ENCODE measurements around the gene VSIG1. TPM values are rescaled to one million over a fixed set of nuclear protein-coding genes. Genes with fewer than 3 reads are reported as not detected.

The VSIG1 gene
- total RNA-seq, result 0.65 and 5.1 TPM in 2 replicates

DNA sequence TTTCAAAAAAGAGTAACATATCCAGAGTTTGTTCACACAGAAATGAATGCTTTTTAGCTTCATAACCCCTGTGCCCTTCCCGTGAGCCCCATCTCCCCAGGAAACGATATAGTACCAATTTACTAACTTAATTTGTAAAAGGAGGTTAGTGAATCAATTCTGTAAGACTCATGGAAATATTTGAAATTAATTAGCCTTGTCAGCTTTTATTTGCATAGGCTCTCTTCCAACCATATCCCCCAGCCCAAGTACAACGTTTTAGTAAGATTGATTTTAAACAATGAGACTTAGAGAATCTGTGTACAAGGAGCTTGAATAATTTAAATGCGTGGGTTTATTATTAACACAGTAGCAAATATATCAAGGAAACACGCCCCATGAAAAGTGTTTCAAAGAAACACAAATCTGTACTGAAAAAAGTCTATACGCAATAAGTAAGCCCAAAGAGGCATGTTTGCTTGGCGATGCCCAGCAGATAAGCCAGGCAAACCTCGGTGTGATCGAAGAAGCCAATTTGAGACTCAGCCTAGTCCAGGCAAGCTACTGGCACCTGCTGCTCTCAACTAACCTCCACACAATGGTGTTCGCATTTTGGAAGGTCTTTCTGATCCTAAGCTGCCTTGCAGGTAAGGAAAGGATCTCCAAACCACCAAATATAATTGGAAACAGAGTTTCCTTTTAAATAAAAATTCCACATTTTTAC lies at the start of gene VSIG1:
TSS of gene VSIG1 (plus strand) at position 512 of the 703 bp plus-strand sequence. CDS start at position 578, 66 bp downstream.

DNA sequence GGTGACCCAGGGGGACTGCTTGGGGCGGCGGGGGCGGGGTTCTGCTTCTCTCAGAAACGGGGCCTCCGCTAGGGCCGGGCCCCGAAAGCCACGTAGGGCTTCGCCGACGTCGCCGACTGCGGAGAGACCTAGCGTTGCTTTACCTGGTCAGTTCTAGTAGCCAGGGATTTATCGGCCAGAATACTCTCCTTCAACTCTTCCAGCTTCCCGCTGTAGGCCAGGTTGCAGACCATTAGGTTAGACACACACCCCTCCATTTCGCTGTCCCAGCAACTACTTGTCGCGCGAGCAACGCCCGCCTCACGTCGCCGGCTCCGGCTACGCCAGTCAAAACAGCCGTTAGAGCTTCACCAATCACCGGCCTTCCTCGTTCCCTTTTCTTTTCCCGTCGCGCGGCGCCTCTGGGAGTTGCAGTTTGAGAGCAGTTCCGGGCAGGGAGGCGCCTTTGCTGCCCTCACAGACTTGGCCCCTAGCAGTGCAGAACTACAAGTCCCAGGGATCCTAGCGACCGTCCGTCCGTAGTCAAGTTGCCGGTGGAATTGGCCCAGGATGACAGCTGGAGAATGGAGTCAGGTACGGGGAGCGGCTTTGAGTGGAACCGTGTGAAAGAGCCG lies 46.5 kb downstream of the VSIG1 start, which contains the start of the genes ATG4A and PSMD10:
TSS of gene ATG4A (plus strand) at position 515 of the 614 bp plus-strand sequence. CDS start at position 564, 49 bp downstream.
TSS of gene PSMD10 (minus strand) at position 279 of the 614 bp plus-strand sequence. CDS start at position 257, 22 bp downstream.

Other genes starting within 250 kb of the VSIG1 start
- 67.5 and 89.2 TPM in 2 replicates for gene MID2, start 219.2 kb upstream of the VSIG1 start, total RNA-seq
- not detected in 2 replicates for gene TEX13B, start 62.7 kb upstream of the VSIG1 start, total RNA-seq
- 98.3 and 108 TPM in 2 replicates for gene PSMD10, start 46.5 kb downstream of the VSIG1 start, total RNA-seq
- gene ATG4A, start 46.7 kb downstream of the VSIG1 start, total RNA-seq, result 23.2 and 46.2 TPM in 2 replicates

All from vein endothelial cell (primary cell).